Peyer's patch (tissue), 4 donors: ENCODE measurements around the gene RWDD3.

Source experiments
- POLR2A ChIP-seq, 2 donors: fragments of 450-650 bp; IDR thresholded peaks; one replicate each; pipeline ENCODE4 v1.5.1; 2017; ENCODE audit warnings: antibody characterized with exemption in 2 of 2, mild to moderate bottlenecking in 2 of 2, moderate library complexity in 2 of 2
- TF ChIP-seq, protein P1 (sequence below), 6 experiments: fragments of 450-650 bp in 4 of 6; fragments of 200-600 bp in 2 of 6; sonication (generic) in 1 of 6; IDR thresholded peaks; one replicate each; pipeline ENCODE4 v1.5.1; 2017 to 2019; ENCODE audit warnings: antibody characterized with exemption in 6 of 6, mild to moderate bottlenecking in 3 of 6, moderate library complexity in 1 of 6

DNA sequence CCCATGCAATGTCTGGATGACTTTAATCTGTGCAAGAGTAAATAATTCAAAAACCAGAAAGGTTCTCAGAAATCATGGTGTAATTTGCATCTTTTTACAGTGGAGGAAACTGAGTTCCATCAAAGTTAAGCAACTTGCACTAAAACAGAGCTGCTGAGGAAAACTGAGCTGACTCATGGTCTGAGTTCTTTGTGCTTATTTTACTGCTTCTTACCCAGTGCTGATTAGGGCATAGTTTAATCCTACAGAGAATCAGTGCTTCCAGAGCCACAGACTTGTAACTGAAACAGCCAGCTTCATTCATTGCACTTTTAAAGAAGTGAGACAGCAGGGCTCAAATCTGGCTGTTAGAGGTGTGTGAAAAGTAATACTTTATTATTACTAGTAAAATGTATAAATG is 10.9 kb upstream of the RWDD3 start:
- TF ChIP-seq, protein P1, sequence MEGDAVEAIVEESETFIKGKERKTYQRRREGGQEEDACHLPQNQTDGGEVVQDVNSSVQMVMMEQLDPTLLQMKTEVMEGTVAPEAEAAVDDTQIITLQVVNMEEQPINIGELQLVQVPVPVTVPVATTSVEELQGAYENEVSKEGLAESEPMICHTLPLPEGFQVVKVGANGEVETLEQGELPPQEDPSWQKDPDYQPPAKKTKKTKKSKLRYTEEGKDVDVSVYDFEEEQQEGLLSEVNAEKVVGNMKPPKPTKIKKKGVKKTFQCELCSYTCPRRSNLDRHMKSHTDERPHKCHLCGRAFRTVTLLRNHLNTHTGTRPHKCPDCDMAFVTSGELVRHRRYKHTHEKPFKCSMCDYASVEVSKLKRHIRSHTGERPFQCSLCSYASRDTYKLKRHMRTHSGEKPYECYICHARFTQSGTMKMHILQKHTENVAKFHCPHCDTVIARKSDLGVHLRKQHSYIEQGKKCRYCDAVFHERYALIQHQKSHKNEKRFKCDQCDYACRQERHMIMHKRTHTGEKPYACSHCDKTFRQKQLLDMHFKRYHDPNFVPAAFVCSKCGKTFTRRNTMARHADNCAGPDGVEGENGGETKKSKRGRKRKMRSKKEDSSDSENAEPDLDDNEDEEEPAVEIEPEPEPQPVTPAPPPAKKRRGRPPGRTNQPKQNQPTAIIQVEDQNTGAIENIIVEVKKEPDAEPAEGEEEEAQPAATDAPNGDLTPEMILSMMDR (IDR thresholded peaks at IDR 0.05) = no peak
- TF ChIP-seq POLR2A (IDR thresholded peaks at IDR 0.05) = no peak
